Stimulated activated CD4-positive, alpha-beta T cell treated with anti-CD3 and anti-CD28 coated beads, TNF-alpha, amount 100 ng/mL, for 24 hours (primary cell): ENCODE measurements around the gene INSRR.

Experiments used
- DNase-seq, 3 experiments: peaks; one replicate each; pipeline ENCODE4 v3.0.0-alpha.2; 2020; ENCODE audit warnings: low read depth in 3 of 3

Gene INSRR

DNA sequence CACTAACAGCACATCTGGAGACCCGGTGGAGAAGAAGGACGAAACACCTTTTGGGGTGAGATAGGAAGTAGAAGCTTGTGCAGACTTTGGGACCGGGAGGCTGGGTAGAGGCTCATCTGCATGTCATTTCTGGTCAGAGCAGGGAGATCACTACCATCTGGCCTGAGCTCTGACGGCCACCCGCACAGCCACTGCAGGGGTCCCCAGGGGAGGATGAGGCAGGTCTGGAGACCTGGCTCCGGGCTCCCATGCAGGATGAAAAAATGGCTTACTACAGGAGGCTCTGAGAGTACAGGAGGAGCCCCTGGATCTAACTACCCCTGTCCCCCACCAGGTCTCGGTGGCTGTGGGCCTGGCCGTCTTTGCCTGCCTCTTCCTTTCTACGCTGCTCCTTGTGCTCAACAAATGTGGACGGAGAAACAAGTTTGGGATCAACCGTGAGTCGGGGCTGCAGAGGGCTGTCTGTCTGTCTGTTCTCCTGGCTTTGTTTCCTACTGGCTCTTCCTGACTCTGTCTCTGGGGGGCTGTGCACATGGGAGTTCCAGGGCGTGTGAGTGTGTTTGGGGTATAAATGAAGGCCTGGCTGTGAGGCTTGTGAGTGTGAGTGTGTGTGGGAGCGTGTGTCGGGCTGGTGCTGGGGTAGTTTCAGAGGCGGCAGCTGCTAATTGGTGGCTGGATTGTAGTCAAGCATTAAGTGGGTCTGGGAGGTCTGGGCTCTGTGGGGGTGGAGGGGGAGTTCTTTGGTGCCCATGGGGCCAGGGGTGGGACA is 15.8 kb upstream of the INSRR start:
- DNase-seq: no peak

DNA sequence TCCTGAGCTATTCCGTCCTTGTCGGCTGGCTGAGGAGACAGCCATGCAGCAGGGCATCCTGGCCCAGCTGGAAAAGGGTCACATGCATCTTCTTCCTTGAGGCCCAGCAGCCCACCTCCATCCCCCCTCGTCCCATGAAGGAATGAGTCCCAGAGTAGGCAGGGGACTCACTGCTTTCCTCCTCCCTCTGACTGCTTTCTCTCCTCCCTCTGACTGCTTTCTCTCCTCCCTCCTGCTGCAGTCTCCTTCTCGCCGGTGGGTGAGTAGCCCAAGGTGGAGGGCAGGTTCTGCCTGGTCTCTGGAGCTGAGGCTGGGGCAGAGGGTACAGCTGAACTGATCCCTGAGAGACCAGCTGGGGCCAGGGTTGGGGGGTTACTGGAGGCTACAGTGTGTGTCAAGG is 15.2 kb upstream of the INSRR start:
- DNase-seq: no peak

GRCh38 chr1:156873659-156874058 is 14.7 kb upstream of the INSRR start:
- no peak for DNase-seq

DNA sequence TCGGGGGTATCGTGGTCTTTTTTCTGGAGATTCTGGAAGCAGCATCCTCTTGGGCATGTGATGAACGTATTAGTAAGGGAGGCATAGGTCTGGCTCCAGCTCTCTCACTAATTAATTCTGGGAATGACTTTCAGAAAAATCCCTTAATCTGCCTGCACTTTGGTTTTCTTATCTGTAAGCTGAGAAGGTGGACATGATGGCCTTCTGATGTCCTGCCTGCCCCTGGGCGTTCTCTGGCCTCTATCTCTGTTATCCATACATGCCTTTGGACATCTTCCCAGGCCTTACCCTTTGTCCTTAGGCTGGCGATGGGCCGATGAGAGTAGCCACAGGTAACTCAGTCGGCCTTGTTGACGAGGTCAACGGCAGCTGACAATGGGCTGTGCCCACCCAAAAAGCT is 10.5 kb upstream of the INSRR start:
- DNase-seq: no peak

GRCh38 chr1:156868341-156868740 is 9.4 kb upstream of the INSRR start:
- DNase-seq: no peak

- no peak for DNase-seq
Measured at GRCh38 chr1:156866249-156866909, 7.5 kb upstream of the INSRR start.

DNA sequence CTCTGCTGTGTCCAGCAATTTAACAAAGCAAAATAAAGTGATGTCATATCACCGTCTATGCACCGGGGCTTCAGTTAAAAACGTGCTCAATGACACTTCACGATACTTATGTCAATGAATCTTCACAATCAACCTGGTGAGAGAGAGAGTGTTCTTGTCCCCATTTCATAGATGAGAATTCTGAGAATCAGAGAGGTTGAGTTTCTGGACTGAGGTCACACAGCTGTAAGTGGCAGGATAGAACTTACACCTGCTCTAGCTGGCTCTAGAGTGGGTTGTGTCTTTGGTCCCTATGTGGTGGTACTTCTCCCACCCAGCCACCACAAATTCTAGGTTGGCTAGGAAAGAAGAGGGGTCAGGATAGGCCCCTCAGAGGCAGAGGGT is 6.9 kb upstream of the INSRR start:
- no peak for DNase-seq

DNA sequence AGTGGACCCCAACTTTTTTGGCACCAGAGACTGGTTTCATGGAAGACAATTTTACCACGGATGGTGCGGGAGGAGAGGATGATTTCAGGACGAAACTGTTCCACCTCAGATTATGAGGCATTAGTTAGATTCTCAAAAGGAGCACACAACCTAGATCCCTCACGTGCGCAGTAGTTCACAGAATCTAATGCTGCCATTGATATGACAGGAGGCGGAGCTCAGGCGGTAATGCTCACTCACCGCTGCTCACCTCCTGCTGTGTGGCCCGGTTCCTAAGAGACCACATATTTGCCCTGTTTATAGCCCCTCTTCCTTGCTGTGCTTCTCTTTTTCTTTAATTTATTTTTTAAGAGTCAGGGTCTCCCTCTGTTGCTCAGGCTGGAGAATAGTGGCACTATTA is 6.3 kb upstream of the INSRR start:
- DNase-seq: no peak

DNA sequence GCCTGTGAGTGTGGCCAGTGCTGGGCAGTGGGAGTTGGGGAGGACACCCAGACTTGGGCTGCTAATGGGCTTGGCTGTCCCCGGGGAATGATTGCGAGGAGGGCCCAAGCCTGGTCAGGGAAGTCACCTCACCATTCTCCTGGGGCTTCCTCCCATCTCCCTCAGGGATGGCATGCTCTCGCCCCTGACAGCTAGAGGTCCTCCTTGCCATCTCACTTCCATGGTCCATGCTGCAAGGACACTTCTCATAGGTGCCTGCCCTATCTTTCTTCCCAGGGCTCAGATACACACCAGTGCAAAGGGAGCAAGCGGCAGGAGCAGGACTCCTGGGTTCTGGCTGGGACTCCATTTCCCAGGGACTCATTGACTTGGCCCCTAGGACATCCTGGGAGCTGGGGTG is 5.9 kb upstream of the INSRR start:
- no peak for DNase-seq

DNA sequence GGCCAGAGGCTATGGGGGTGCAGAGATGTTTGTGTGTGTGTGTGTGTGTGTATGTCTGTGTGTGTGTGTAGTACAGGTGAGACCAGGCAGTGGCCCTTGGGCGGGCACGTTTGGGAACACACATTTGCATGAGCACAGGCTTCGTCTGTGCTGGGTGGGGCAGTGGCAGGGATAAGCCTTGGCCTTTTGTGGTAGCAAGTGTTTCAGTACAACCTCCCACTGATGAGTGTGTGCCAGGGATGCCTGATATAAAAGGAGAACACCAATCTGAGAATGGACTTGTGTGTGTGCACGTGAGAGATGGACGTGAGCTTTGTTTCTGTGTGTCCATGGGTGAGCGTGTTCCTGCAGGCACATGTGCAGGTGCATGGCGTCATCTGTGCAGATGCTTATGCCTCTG is 4.7 kb upstream of the INSRR start:
- DNase-seq: no peak

- peak in 1 of 3 experiments; percentile 44 for DNase-seq
Measured at GRCh38 chr1:156862997-156863599, 4.2 kb upstream of the INSRR start.

- no peak for DNase-seq
Measured at GRCh38 chr1:156862584-156862983, 3.7 kb upstream of the INSRR start.

GRCh38 chr1:156860628-156861423 is 1.9 kb upstream of the INSRR start, which contains the start of gene NTRK1:
Gene NTRK1 (plus strand): TSS chr1:156860865. CDS start chr1:156860935, 70 bp downstream.
- peak in 1 of 3 experiments; percentile 49 for DNase-seq

DNA sequence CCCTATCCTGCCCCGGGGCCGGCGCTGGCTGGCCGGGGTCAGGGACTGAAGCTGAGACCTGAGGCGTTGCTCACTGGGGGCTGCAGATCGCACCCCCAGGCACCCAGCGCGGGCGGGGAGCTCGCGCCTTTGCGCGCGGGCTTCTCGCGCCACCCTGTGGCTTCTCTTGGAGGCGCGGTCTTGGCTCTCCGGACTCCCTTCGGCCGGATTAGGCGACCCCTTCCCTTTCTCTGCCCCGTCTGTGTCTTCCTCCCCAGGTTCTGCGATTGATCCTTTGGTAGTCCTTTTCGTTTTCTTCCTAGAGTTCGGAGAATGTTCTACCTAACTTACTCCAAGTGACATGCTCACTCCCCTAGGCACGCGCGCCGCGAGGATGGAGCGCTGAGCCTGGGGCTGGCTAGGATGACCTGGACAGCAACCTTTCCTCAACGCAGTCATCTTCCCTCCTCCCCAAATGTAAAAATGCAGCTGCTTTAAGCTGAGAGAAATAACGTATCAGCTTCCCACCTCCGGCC is 1.3 kb upstream of the INSRR start:
- peak in 2 of 3 experiments; percentile 27 to 53 for DNase-seq

GRCh38 chr1:156859523-156860112 is 701 bp upstream of the INSRR start:
- DNase-seq: no peak

DNA sequence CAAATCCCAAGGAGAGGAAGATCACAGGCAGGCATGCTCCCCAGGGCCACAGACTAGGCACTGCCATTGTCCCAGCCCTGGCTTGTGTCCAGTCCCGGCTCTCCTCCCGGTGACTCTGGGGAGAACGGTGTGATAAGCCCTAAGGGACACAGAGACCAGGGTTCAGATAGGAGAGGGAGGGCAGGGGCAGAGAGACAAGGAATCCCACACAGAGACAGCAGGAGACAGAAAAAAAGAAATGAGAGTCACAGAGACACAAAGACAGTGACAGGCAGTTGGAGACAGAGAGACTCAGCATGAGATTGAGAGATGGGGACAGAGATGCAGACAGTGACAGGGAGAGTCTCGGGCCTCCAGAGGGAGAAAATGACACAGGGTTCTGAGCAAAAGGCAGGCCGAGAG is 361 bp downstream of the INSRR start:
- DNase-seq: no peak

GRCh38 chr1:156857532-156857931 is 1.4 kb downstream of the INSRR start:
- no peak for DNase-seq

DNA sequence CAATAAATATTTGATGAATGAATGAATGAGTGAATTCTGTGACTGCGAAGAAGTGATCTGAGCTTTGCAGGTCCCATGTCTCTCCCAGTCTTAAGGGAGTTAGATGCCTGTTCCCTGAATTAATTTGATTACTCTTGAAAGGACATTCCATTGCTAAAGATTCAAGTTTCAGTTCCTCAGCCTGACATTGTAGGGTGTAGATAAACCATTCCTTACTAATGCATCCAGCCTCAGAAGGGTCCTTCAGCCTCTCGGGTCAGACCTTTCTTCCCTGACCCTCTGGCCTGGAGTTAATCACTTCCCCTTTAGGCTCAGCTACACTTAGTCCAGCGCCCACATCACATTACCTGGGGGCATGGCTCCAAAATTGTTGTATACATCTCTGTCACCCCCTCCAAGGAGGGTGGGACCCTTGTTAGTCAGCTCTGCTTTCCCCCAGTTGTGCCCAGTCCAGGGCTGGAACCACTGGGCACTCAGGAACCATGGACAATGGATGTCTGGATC is 2.6 kb downstream of the INSRR start:
- no peak for DNase-seq

- DNase-seq: no peak
Measured at GRCh38 chr1:156854634-156855033, 4.3 kb downstream of the INSRR start.

DNA sequence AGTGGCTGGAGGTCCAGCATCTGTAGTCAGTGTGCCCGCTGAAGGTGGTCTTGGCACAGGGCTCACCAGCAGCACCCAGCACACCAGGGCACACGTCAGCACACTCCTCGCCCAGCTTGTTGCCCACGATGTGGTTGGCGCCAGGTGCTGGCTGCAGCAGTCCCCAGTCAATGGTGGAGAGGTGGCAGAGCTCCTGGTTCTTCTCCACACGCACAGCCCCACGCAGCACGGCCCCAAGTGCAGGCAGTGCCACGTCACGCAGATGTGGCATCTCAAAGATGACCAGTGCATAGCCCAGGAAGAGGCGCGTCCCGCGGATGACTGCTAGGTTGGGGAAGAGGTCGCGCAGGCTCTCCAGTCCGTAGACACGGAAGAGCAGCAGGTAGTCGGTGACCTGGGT is 5.2 kb downstream of the INSRR start:
- no peak for DNase-seq

DNA sequence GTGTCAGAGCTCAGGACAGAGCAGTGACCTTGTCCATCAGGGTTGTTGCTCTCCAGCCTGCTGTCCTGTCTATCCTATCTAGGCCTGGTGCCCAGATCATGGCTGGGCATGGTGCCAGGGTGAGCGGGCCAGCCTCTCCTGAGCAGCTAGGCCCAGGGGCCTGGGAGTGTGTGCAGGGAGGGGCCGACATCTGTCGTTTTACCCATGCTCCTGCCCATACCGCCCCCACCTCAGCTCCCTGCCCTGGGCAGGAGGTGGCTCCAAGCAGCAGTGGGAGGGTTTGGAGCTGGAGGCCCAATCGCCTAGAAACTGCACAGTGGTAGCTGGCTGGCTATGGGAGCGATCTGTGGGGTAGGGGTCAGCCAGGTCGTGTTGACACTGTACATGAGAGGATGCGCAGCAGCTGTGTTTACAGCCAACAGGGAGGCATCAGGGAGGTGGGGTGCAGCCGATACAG is 6.5 kb downstream of the INSRR start:
- no peak for DNase-seq
